Tongue (tissue), 2 donors: ENCODE measurements around the gene ZNF791. TPM values are rescaled to one million over a fixed set of nuclear protein-coding genes. Genes with fewer than 3 reads are reported as not detected.
"Not testable (repeated sequence)": the region's sequence is repeated elsewhere in the genome, so short reads cannot be mapped to it uniquely, and the experiment has no call there.

ENCODE experiments used
- DNase-seq: peaks from one replicate; pipeline ENCODE4 v3.0.0-alpha.2; 2015
- total RNA-seq: library from RNA; depleted of rRNA; stranded (reverse); fragments of >200 nt; gene quantifications from one replicate; pipeline ENCODE4 v1.2.3, GENCODE V29; 2014

Gene ZNF791
- total RNA-seq, 1 donor from 2014 or later = 26.3 TPM

DNA sequence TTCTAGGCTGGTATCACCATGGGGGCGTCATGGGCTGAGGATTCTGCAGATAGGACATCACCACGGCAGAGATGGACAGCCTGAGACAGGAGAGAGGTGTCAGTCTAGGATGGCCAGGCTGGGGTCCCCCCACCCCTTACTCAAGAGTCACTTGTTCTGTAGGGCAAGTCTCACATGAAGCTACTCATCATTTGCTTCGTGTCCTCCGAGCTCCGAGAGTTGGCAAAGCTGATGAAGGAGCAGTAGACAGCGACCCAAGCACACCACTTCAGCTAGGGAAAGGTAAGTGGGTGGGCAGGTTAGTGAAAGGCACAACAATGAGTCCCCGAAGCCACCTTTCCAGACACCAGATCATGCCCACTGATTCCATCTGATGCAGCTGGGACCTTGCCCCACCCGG is 57.6 kb downstream of the ZNF791 start:
- no peak for DNase-seq

- peak; percentile 64 for DNase-seq
Measured at GRCh38 chr19:12668932-12669269, 58.2 kb downstream of the ZNF791 start.

- DNase-seq = peak; percentile 92
Measured at GRCh38 chr19:12669270-12670158, 58.8 kb downstream of the ZNF791 start.

GRCh38 chr19:12670159-12670928 is 59.6 kb downstream of the ZNF791 start:
- DNase-seq = no peak

GRCh38 chr19:12672744-12673143 is 62.0 kb downstream of the ZNF791 start:
- DNase-seq = no peak

DNA sequence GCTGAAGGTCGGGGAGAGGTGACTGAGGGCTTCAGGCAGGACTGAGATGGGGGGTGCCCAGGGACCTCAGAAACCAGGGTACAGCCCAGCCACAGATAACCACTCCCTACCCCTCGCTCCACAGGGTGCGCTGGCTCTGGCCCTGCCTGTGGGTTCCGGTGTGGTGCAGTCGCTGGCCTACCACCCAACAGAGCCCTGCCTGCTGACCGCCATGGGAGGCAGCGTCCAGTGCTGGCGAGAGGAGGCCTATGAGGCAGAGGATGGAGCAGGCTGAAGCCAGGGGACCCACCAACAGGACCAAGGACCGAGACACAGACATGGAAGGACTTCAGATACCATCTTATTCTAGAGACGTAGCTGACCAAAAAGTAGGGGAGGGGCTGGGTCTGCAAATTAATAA is 64.7 kb downstream of the ZNF791 start:
- no peak for DNase-seq

- no peak for DNase-seq
Measured at GRCh38 chr19:12675940-12676339, 65.2 kb downstream of the ZNF791 start.

GRCh38 chr19:12676384-12676792 is 65.7 kb downstream of the ZNF791 start:
- DNase-seq = peak; percentile 88

GRCh38 chr19:12676928-12677327 is 66.2 kb downstream of the ZNF791 start:
- DNase-seq = no peak

DNA sequence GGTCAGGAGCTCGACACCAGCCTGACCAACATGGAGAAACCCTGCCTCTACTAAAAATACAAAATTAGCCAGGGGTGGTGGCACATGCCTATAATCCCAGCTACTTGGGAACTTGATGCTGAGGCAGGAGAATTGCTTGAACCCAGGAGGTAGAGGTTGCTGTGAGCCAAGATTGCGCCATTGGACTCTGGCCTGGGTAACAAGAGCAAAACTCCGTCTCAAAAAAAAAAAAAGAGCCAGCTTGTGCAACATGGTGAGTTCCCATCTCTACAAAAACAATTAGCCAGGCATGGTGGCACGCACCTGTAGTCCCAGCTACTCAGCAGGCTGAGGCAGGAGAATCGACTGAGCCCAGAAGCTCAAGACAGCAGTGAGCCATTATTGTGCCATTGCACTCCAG is 67.3 kb downstream of the ZNF791 start:
- not testable (repeated sequence) for DNase-seq

- no peak for DNase-seq
Measured at GRCh38 chr19:12680034-12680433, 69.3 kb downstream of the ZNF791 start.

GRCh38 chr19:12681074-12681987 is 70.6 kb downstream of the ZNF791 start, which contains the start of gene DHPS:
DHPS (minus strand) TSS chr19:12681880; CDS start chr19:12681766, 114 bp downstream.
- DNase-seq = peak; percentile 99

Other genes with a start within 250 kb of the ZNF791 start
- 7.0 TPM for gene ZNF442, start 245.2 kb upstream of the ZNF791 start, total RNA-seq
- 10.5 TPM for gene ZNF799, start 209.6 kb upstream of the ZNF791 start, total RNA-seq
- gene ZNF443, start 169.9 kb upstream of the ZNF791 start, total RNA-seq = 11.1 TPM
- gene ZNF709, start 126.1 kb upstream of the ZNF791 start, total RNA-seq = 7.0 TPM
- gene ZNF564, start 59.4 kb upstream of the ZNF791 start, total RNA-seq = 13.2 TPM
- 6.1 TPM for gene ZNF490, start 107 bp upstream of the ZNF791 start, total RNA-seq
- 44.5 TPM for gene MAN2B1, start 55.8 kb downstream of the ZNF791 start, total RNA-seq
- gene WDR83, start 55.9 kb downstream of the ZNF791 start, total RNA-seq = 7.2 TPM
- 64.5 TPM for gene DHPS, start 71.0 kb downstream of the ZNF791 start, total RNA-seq
- not detected for gene GNG14, start 77.1 kb downstream of the ZNF791 start, total RNA-seq
- gene FBXW9, start 85.7 kb downstream of the ZNF791 start, total RNA-seq = 8.0 TPM
- 44.7 TPM for gene TNPO2, start 113.0 kb downstream of the ZNF791 start, total RNA-seq
- gene TRIR, start 123.8 kb downstream of the ZNF791 start, total RNA-seq = 121 TPM
- gene GET3, start 126.6 kb downstream of the ZNF791 start, total RNA-seq = 42.9 TPM
- not detected for gene BEST2, start 140.9 kb downstream of the ZNF791 start, total RNA-seq
- 68.5 TPM for gene HOOK2, start 164.6 kb downstream of the ZNF791 start, total RNA-seq
- gene JUNB, start 180.6 kb downstream of the ZNF791 start, total RNA-seq = 157 TPM
- 304 TPM for gene PRDX2, start 190.9 kb downstream of the ZNF791 start, total RNA-seq
- not detected for gene THSD8, start 191.1 kb downstream of the ZNF791 start, total RNA-seq
- gene RNASEH2A, start 195.7 kb downstream of the ZNF791 start, total RNA-seq = 10.4 TPM
- gene RTBDN, start 223.7 kb downstream of the ZNF791 start, total RNA-seq = not detected
- gene MAST1, start 227.6 kb downstream of the ZNF791 start, total RNA-seq = 0.92 TPM